Ascending aorta (tissue), 2 donors: ENCODE results near the gene ILDR2. TPM values are rescaled to one million over a fixed set of nuclear protein-coding genes. Genes with fewer than 3 reads are reported as not detected.

Experiments
- DNase-seq, 2 donors: peaks; one replicate each; pipeline ENCODE4 v3.0.0-alpha.2; 2019; ENCODE audit warnings: low spot score in 2 of 2
- H3K27ac ChIP-seq, 2 donors: fragments of 200-600 bp; sonication (generic); one replicate each; pipeline ENCODE4 v1.5.1; 2016 to 2017; ENCODE audit warnings: mild to moderate bottlenecking in 1 of 2
- H3K27me3 ChIP-seq: fragments of 200-600 bp; sonication (generic); one replicate; pipeline ENCODE4 v1.5.1; 2017
- H3K36me3 ChIP-seq, 2 donors: fragments of 200-600 bp; sonication (generic); one replicate each; pipeline ENCODE4 v1.5.1; 2016
- H3K4me1 ChIP-seq, 2 donors: fragments of 200-600 bp; sonication (generic); one replicate each; pipeline ENCODE4 v1.5.1; 2016 to 2017; ENCODE audit warnings: mild to moderate bottlenecking in 1 of 2
- H3K4me3 ChIP-seq, 2 donors: fragments of 200-600 bp; sonication (generic); one replicate each; pipeline ENCODE4 v1.5.1; 2016 to 2017; ENCODE audit warnings: mild to moderate bottlenecking in 1 of 2
- H3K9me3 ChIP-seq, 2 donors: fragments of 200-600 bp; sonication (generic); one replicate each; pipeline ENCODE4 v1.5.1; 2016
- intact Hi-C: fragments of 100-400 bp; cut with DNase I; formaldehyde crosslinking; loops from one replicate; pipeline ENCODE4 v1.15.1; 2023
- total RNA-seq: library from RNA; depleted of rRNA; stranded (reverse); fragments of >200 nt; gene quantifications from one replicate; pipeline ENCODE4 v1.1.0, GENCODE V29; 2016
- TF ChIP-seq, protein P1 (sequence below), 3 experiments: fragments of 200-600 bp in 2 of 3; fragments of 450-650 bp in 1 of 3; sonication (generic) in 2 of 3; IDR thresholded peaks; one replicate each; pipeline ENCODE4 v1.5.1; 2016 to 2019; ENCODE audit warnings: antibody characterized with exemption in 3 of 3, mild to moderate bottlenecking in 1 of 3, moderate library complexity in 1 of 3

Gene ILDR2
- total RNA-seq, 1 donor from 2014 or later: not detected

DNA sequence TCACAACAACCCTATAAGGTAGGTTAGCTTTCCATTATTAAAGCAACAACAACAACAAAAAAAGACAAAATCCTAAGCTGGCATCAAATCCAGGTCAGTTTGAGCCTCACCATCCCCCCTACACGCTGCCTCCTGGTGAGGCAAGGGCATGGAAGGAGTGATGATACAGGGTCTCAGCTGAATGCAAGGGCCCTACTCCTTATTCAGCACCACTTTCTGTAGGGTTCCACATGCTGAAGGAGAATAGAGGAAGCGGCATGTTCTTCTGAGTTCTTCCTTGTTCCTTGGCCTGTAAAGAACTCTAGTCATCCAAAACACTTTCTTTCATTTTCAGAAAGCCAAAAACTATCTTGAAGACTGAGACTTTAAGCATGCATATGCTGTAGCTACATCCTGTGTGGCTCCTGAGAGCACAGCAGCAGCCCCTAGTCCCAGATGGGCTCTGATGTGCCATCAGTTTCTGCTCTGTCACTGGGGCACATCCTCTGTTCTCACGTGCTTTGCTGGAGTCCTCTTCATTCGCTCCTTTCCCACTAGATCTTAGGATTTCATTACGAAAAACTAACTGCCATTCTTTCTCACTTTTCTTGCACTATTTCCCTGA, 6.2 kb downstream of the ILDR2 start:
- TF ChIP-seq, protein P1, sequence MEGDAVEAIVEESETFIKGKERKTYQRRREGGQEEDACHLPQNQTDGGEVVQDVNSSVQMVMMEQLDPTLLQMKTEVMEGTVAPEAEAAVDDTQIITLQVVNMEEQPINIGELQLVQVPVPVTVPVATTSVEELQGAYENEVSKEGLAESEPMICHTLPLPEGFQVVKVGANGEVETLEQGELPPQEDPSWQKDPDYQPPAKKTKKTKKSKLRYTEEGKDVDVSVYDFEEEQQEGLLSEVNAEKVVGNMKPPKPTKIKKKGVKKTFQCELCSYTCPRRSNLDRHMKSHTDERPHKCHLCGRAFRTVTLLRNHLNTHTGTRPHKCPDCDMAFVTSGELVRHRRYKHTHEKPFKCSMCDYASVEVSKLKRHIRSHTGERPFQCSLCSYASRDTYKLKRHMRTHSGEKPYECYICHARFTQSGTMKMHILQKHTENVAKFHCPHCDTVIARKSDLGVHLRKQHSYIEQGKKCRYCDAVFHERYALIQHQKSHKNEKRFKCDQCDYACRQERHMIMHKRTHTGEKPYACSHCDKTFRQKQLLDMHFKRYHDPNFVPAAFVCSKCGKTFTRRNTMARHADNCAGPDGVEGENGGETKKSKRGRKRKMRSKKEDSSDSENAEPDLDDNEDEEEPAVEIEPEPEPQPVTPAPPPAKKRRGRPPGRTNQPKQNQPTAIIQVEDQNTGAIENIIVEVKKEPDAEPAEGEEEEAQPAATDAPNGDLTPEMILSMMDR (IDR thresholded peaks at IDR 0.05): no peak
- H3K9me3 ChIP-seq: no peaks in the 10 kb centered on the region
- no peaks in the 10 kb centered on the region for H3K4me1 ChIP-seq
- no peak overlapping the region for H3K4me3 ChIP-seq
- intact Hi-C loops: no loop called here
- no peaks in the 10 kb centered on the region for H3K36me3 ChIP-seq
- H3K27me3 ChIP-seq: no peaks in the 10 kb centered on the region
- no peak overlapping the region for H3K27ac ChIP-seq
- no peak for DNase-seq

- Histone ChIP-seq H3K9me3 (no peaks in the 10 kb centered on the region), H3K4me3 (no peak overlapping the region), H3K4me1 (no peaks in the 10 kb centered on the region), H3K36me3 (no peaks in the 10 kb centered on the region), H3K27me3 (no peaks in the 10 kb centered on the region), H3K27ac (no peak overlapping the region)
- no peak for DNase-seq
- intact Hi-C loops: no loop called here
- TF ChIP-seq, protein P1 (IDR thresholded peaks at IDR 0.05): no peak
Measured at GRCh38 chr1:166960858-166961474, 14.4 kb downstream of the ILDR2 start.

- H3K9me3 ChIP-seq: no peaks in the 10 kb centered on the region
- no peak for DNase-seq
- no peaks in the 10 kb centered on the region for H3K27me3 ChIP-seq
- H3K36me3 ChIP-seq: no peaks in the 10 kb centered on the region
- H3K4me3 ChIP-seq: no peak overlapping the region
- H3K27ac ChIP-seq: no peak overlapping the region
- H3K4me1 ChIP-seq: no peaks in the 10 kb centered on the region
- intact Hi-C loops: no loop called here
- TF ChIP-seq, protein P1 (IDR thresholded peaks at IDR 0.05): no peak
Measured at GRCh38 chr1:166956872-166957271, 18.5 kb downstream of the ILDR2 start.

DNA sequence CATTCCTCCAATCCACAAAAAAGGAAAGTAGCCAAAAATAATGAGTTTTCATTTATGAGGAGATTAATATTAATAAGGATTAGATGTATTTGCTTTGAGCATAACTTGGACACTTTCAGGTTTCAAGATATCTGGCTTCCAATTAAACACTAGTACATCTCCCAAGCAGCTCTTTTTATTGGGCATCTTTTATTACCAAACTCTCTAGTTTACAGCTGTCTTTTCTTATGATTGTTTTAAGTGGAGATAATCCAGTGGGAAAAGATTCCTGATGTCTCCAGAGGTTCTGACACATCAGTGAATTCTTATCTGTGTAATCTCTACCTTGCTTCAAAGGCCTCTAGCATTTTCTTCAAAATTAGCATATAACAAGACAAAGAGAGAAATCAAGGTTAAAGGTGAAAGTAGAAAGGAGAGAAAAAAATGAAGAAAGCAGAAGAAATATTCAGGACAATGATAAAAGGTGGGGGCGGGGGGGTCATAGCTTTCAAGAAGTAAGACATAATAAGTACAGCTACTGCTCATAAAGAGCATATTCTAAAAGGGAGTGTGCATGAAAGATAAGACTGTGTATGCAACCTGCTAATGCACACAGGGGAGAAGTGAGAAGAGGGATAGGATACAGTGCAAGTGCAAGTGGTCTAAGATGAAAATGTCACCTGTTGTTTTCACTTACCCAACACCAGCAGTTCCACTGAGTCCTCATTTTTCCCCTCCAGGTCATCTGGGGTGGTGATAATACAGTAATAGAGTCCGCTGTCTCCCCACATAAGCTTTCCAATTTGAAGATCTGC, 19.1 kb downstream of the ILDR2 start:
- TF ChIP-seq, protein P1 (IDR thresholded peaks at IDR 0.05): no peak
- no peak overlapping the region for H3K4me3 ChIP-seq
- no peaks in the 10 kb centered on the region for H3K36me3 ChIP-seq
- no peaks in the 10 kb centered on the region for H3K9me3 ChIP-seq
- intact Hi-C loops: no loop called here
- no peak overlapping the region for H3K27ac ChIP-seq
- DNase-seq: no peak
- no peaks in the 10 kb centered on the region for H3K4me1 ChIP-seq
- no peaks in the 10 kb centered on the region for H3K27me3 ChIP-seq

DNA sequence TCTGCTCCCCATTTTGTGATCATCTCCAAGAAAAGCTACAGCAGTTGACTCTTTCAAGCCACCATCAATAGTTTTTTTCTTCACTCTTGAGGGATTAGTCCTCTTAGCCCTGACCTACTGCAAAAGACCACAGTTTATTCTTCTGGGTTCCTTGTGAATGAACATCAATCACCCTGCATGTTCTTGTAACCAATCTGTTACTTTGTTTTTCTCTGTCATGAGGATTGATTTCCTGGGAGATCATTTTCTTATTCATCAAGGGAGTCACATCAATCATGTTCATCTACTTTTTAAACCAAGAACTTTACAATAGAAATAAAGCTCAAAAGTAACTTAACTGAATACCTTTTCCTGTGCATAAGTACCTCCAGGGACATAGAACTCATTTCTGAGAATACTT, 21.8 kb downstream of the ILDR2 start:
- no peaks in the 10 kb centered on the region for H3K27me3 ChIP-seq
- H3K4me1 ChIP-seq: no peaks in the 10 kb centered on the region
- no peaks in the 10 kb centered on the region for H3K36me3 ChIP-seq
- intact Hi-C loops: no loop called here
- TF ChIP-seq, protein P1 (IDR thresholded peaks at IDR 0.05): no peak
- H3K9me3 ChIP-seq: no peaks in the 10 kb centered on the region
- H3K4me3 ChIP-seq: no peak overlapping the region
- DNase-seq: no peak
- no peak overlapping the region for H3K27ac ChIP-seq
